Activated T-helper 1 cell treated with Interleukin-2 at 50 U/mL for 16 hours (primary cell): ENCODE measurements around the gene FUS.
"Not testable (repeated sequence)": the region's sequence is repeated elsewhere in the genome, so short reads cannot be mapped to it uniquely, and the experiment has no call there.

Experiments
- DNase-seq: peaks from one replicate; pipeline ENCODE4 v3.0.0-alpha.2; 2020; ENCODE audit warnings: low read depth

The FUS gene

GRCh38 chr16:31179747-31180459 is at the start of gene FUS:
TSS of gene FUS (plus strand) at chr16:31180139. CDS start at chr16:31180215, 76 bp downstream.
- DNase-seq, result peak; percentile 87

GRCh38 chr16:31130336-31130891 is 49.5 kb upstream of the FUS start:
- no peak for DNase-seq

GRCh38 chr16:31130899-31131298 is 49.0 kb upstream of the FUS start:
- no peak for DNase-seq

GRCh38 chr16:31131416-31131815 is 48.5 kb upstream of the FUS start:
- no peak for DNase-seq

GRCh38 chr16:31131841-31132271 is 48.1 kb upstream of the FUS start:
- no peak for DNase-seq

GRCh38 chr16:31132303-31132979 is 47.5 kb upstream of the FUS start:
- no peak for DNase-seq

- DNase-seq, result no peak
Observed at GRCh38 chr16:31133046-31133501, 46.9 kb upstream of the FUS start.

GRCh38 chr16:31134091-31134571 is 45.8 kb upstream of the FUS start:
- DNase-seq, result no peak

GRCh38 chr16:31134625-31135534 is 45.1 kb upstream of the FUS start:
- no peak for DNase-seq

GRCh38 chr16:31135535-31136286 is 44.2 kb upstream of the FUS start, which contains the start of gene PRSS8:
TSS of gene PRSS8 (minus strand) at chr16:31135727. CDS start at chr16:31135498, 229 bp downstream.
- DNase-seq, result no peak

- no peak for DNase-seq
Observed at GRCh38 chr16:31136287-31136662, 43.7 kb upstream of the FUS start.

GRCh38 chr16:31136822-31137499 is 43.0 kb upstream of the FUS start:
- not testable (repeated sequence) for DNase-seq

- no peak for DNase-seq
Observed at GRCh38 chr16:31138621-31139578, 41.0 kb upstream of the FUS start.

GRCh38 chr16:31141071-31141469 is 38.9 kb upstream of the FUS start:
- DNase-seq, result not testable (repeated sequence)

GRCh38 chr16:31141489-31142108 is 38.3 kb upstream of the FUS start:
- DNase-seq, result no peak

- DNase-seq, result peak; percentile 95
Observed at GRCh38 chr16:31142109-31143010, 37.6 kb upstream of the FUS start.

- no peak for DNase-seq
Observed at GRCh38 chr16:31143011-31143693, 36.8 kb upstream of the FUS start.
